Measurements from ENCODE around the gene ACSL4.

GRCh38 chrX:109760922-109761250 is 27.8 kb upstream of the ACSL4 start:
- TF ChIP-seq CTCF (IDR thresholded peaks at IDR 0.05) (no peak), POLR2AphosphoS5 (IDR thresholded peaks at IDR 0.05) (no peak), POLR2A (IDR thresholded peaks at IDR 0.05) (no peak)

Measured in prostate gland (tissue), 2 donors.